ENCODE data around the gene ADAMTSL1.

DNA sequence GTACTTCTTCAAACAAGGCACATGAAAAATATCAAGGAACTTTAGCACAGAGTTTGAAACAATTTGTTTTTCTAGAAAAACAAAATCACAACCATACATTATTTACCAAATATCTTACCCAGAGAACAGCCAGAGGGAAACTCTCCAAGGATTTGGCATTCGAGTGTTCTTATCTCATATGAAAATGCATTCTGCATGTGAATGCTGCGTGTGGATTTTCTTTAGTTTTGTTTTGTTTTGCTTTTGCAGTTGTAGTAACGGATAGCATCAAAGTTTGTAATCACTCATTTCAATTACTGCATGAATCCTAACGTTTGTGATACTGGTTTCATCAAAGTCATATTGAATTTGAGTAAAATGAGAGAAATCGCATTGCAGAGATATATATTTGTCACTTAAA, 28.0 kb downstream of the ADAMTSL1 start:
- TF ChIP-seq SUZ12 (IDR thresholded peaks at IDR 0.05) (no peak), SP1 (IDR thresholded peaks at IDR 0.05) (no peak), ARNT (IDR thresholded peaks at IDR 0.05) (no peak), CTBP1 (IDR thresholded peaks at IDR 0.05; ENCODE audit: borderline replicate concordance) (no peak), TARDBP (IDR thresholded peaks at IDR 0.05) (no peak), FOXK2 (IDR thresholded peaks at IDR 0.05) (no peak), FOXM1 (IDR thresholded peaks at IDR 0.05; ENCODE audit: borderline replicate concordance) (no peak), FOXA1 (IDR thresholded peaks at IDR 0.05) (no peak), BHLHE40 (IDR thresholded peaks at IDR 0.05; ENCODE audit: borderline replicate concordance) (no peak)
- TF ChIP-seq, protein P1, sequence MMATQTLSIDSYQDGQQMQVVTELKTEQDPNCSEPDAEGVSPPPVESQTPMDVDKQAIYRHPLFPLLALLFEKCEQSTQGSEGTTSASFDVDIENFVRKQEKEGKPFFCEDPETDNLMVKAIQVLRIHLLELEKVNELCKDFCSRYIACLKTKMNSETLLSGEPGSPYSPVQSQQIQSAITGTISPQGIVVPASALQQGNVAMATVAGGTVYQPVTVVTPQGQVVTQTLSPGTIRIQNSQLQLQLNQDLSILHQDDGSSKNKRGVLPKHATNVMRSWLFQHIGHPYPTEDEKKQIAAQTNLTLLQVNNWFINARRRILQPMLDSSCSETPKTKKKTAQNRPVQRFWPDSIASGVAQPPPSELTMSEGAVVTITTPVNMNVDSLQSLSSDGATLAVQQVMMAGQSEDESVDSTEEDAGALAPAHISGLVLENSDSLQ (IDR thresholded peaks at IDR 0.05), result no peak

All from HEK293T (cell line).